Fibroblast of villous mesenchyme (primary cell): Measurements from ENCODE around the gene TNPO2. TPM values are rescaled to one million over a fixed set of nuclear protein-coding genes. Genes with fewer than 3 reads are reported as not detected.
A peak's percentile ranks its signal among the peaks of the same experiment; 100 is the strongest.

Experiments used
- DNase-seq: peaks from one replicate; pipeline ENCODE4 v3.0.0-alpha.2; 2010; ENCODE audit warnings: low read depth
- H3K4me3 ChIP-seq: 2 replicates; pipeline ENCODE4 v1.5.1; 2011; ENCODE audit warnings: low read depth, mild to moderate bottlenecking, low read length
- CTCF ChIP-seq: IDR thresholded peaks from 2 replicates; pipeline ENCODE4 v1.5.1; 2012; ENCODE audit warnings: low read depth, mild to moderate bottlenecking, low read length; ENCODE audit not compliant: insufficient read depth
- total RNA-seq: library from RNA; depleted of rRNA; stranded (reverse); fragments of >200 nt; gene quantifications from 2 replicates; pipeline ENCODE4 v1.2.3, GENCODE V29; 2012

TNPO2 gene
- total RNA-seq, 1 donor: 53.1 TPM

GRCh38 chr19:12764698-12765097 lies 41.0 kb upstream of the TNPO2 start:
- TF ChIP-seq CTCF: no peak
- DNase-seq: no peak
- no peak overlapping the region for H3K4me3 ChIP-seq

DNA sequence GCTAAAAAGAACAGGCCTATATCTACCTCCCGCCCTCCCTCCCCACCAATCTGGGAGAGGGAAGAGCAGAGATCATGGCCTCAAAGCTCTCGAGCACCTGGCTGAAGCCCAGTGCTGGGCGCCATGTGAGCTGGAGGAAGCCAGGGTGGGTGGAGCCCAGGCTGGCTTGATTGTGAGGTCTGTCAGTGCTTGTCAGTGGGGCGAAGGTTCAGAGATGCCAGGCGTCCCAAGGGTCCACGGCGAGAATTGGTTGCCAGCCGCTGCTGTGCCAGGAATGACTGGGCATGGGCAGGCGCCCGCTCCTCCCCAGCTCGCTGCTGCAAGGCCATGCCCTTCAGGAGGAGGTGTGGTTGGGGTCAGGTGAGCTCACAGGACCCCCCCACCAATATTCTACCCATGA lies 39.4 kb upstream of the TNPO2 start:
- TF ChIP-seq CTCF: no peak
- no peak for DNase-seq
- no peak overlapping the region for H3K4me3 ChIP-seq

DNA sequence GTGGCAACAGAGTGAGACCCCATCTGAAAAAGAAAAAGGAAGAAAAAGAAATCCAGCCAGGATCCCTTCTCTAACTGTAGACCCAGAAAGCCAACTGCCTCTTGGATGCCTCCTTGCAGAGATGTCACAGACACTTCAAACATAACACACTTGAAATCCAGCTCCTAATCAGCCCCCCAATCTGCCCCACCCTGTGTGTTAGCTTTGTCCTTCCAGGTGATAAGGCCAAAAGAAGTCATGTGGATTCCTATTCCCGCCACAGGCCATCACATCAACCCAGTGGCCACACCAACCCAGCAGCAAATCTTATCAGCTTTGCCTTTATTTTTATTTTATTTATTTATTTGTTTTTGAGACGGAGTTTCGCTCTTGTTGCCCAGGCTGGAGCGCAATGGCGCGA lies 36.0 kb upstream of the TNPO2 start:
- H3K4me3 ChIP-seq: no peak overlapping the region
- no peak for TF ChIP-seq CTCF
- DNase-seq: no peak

DNA sequence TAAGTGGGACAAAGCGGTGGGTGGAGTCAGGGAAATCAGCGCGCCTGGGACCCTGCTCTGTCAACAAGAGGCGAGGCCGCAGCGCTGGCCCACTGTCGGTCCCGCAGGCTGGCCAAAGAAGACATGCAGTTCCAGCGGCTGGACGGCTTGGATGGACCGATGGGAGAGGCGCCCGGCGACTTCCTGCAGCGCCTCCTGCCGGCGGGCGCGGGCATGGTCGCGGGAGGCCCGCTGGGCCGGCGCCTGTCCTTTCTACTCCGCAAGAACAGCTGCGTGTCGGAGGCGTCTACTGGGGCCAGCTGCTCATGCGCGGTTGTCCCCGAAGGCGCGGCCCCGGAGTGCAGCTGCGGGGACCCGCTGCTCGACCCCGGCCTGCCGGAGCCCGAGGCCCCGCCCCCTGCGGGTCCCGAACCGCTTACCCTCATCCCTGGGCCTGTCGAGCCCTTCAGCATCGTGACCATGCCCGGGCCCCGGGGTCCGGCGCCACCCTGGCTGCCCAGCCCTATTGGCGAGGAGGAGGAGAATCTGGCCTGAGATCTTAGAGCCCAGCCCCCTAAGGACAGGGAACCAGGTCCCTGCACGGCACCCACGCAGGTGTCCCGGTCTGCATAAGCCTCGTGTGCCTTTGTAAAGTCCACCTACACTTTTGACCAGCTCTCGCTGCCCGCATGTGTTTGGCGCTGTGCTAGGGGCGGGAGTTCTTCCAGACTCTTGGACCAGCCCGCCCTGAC lies 34.0 kb upstream of the TNPO2 start:
- peak; percentile 76 for DNase-seq
- peak overlapping the region; percentile 52 for H3K4me3 ChIP-seq
- TF ChIP-seq CTCF: peak; percentile 90

- no peak for DNase-seq
- no peak for TF ChIP-seq CTCF
These were observed 32.6 kb upstream of the TNPO2 start for GRCh38 chr19:12756150-12756883.

GRCh38 chr19:12754465-12755196 lies 30.9 kb upstream of the TNPO2 start:
- TF ChIP-seq CTCF: no peak
- H3K4me3 ChIP-seq: no peak overlapping the region
- DNase-seq: no peak

More at GRCh38 chr19:12756150-12756883, 32.6 kb upstream of the TNPO2 start:
- no peak overlapping the region for H3K4me3 ChIP-seq
